Measurements from ENCODE around the gene SNUPN. TPM values are rescaled to one million over a fixed set of nuclear protein-coding genes. Genes with fewer than 3 reads are reported as not detected.

SNUPN gene
- total RNA-seq, 4 donors from 2014 or later: 16.5 to 19.7 (median 18.1) TPM

- intact Hi-C loops (cut with DNase I; ENCODE audit: low total_unique reads): no loop called here
- 79 to 80% methylated on average over 4 of the region's 4 CpGs for WGBS, 2 donors
Measured at GRCh38 chr15:75641179-75641503, 15.6 kb upstream of the SNUPN start.

GRCh38 chr15:75640483-75641178 lies 15.1 kb upstream of the SNUPN start:
- intact Hi-C loops (cut with DNase I; ENCODE audit: low total_unique reads): no loop called here
- DNase-seq (ENCODE audit: low spot score in 2 of 2): no peak
- WGBS, 2 donors: 6 to 10% methylated on average over 12 to 17 of the region's 17 CpGs

More at GRCh38 chr15:75641179-75641503, 15.6 kb upstream of the SNUPN start:
- DNase-seq (ENCODE audit: low spot score in 2 of 2): no peak
- TF ChIP-seq CTCF (IDR thresholded peaks at IDR 0.05): no peak
- no peak for TF ChIP-seq POLR2A (IDR thresholded peaks at IDR 0.05)
- H3K4me3 ChIP-seq (ENCODE audit: low read depth, poor library complexity, severe bottlenecking): no peak overlapping the region

GRCh38 chr15:75639709-75640482 lies 14.4 kb upstream of the SNUPN start, which contains the start of gene IMP3:
Gene IMP3 (minus strand): TSS chr15:75640224. CDS start chr15:75640168, 56 bp downstream.
- H3K4me3 ChIP-seq (ENCODE audit: low read depth, poor library complexity, severe bottlenecking): peak within 1 kb of the TSS; percentile 84
- TF ChIP-seq POLR2A (IDR thresholded peaks at IDR 0.05): peak in 1 of 2 donors; percentile 76
- peak in 1 of 3 donors; percentile 11 for TF ChIP-seq CTCF (IDR thresholded peaks at IDR 0.05)
- intact Hi-C loops (cut with DNase I; ENCODE audit: low total_unique reads): no loop called here
- DNase-seq (ENCODE audit: low spot score in 2 of 2): peak; percentile 97 to 99
- 1% methylated on average over 19 to 60 of the region's 83 CpGs for WGBS, 2 donors

More at GRCh38 chr15:75640483-75641178, 15.1 kb upstream of the SNUPN start:
- peak overlapping the region; percentile 33 for H3K4me3 ChIP-seq (ENCODE audit: low read depth, poor library complexity, severe bottlenecking)
- TF ChIP-seq CTCF (IDR thresholded peaks at IDR 0.05): no peak
- TF ChIP-seq POLR2A (IDR thresholded peaks at IDR 0.05): no peak

- no peak for DNase-seq (ENCODE audit: low spot score in 2 of 2)
- 0 to 1% methylated on average over 16 of the region's 16 CpGs for WGBS, 2 donors
- intact Hi-C loops (cut with DNase I; ENCODE audit: low total_unique reads): no loop called here
- peak overlapping the region; percentile 84 for H3K4me3 ChIP-seq (ENCODE audit: low read depth, poor library complexity, severe bottlenecking)
- TF ChIP-seq CTCF (IDR thresholded peaks at IDR 0.05): no peak
- TF ChIP-seq POLR2A (IDR thresholded peaks at IDR 0.05): no peak
Measured at GRCh38 chr15:75639191-75639708, 13.7 kb upstream of the SNUPN start.

GRCh38 chr15:75637245-75638009 lies 11.9 kb upstream of the SNUPN start:
- H3K4me3 ChIP-seq (ENCODE audit: low read depth, poor library complexity, severe bottlenecking): no peak overlapping the region
- WGBS, 2 donors: 66 to 77% methylated on average over 4 of the region's 4 CpGs
- intact Hi-C loops (cut with DNase I; ENCODE audit: low total_unique reads): no loop called here
- no peak for DNase-seq (ENCODE audit: low spot score in 2 of 2)
- TF ChIP-seq CTCF (IDR thresholded peaks at IDR 0.05): no peak
- no peak for TF ChIP-seq POLR2A (IDR thresholded peaks at IDR 0.05)
